PC-9 (cell line): Measurements from ENCODE around the gene LRRC8D. TPM values are rescaled to one million over a fixed set of nuclear protein-coding genes. Genes with fewer than 3 reads are reported as not detected.

Experiments used
- BruUV-seq: library from RNA; stranded (reverse); fragments of 400-500 nt; replicated peaks from 2 replicates; lab custom pipeline; 2021; lab: Mats Ljungman, UMichigan
- CTCF ChIA-PET: fragments of 300-600 bp; sonication (Branson Sonifier 250); formaldehyde crosslinking; loops from one replicate; lab custom pipeline; 2022; ENCODE audit warnings: antibody characterized with exemption; lab: Charles Lee
- POLR2A ChIA-PET: fragments of 300-600 bp; sonication (Branson Sonifier 250); formaldehyde crosslinking; loops from one replicate; lab custom pipeline; 2022; ENCODE audit warnings: antibody characterized with exemption; ENCODE audit not compliant: unreplicated experiment; lab: Charles Lee
- DNase-seq, 2 experiments: peaks; one replicate each; pipeline versions ENCODE4 v3.0.0 to v3.0.0-alpha.2; 2015 to 2022; ENCODE audit warnings: mixed read lengths in 1 of 2
- H2AFZ ChIP-seq: fragments of 200-600 bp; sonication (generic); 2 replicates; pipeline ENCODE4 v1.8.1; 2017; ENCODE audit warnings: antibody characterized with exemption
- H3F3A ChIP-seq: fragments of 200-600 bp; sonication (generic); 2 replicates; pipeline ENCODE4 v1.8.1; 2017; ENCODE audit warnings: antibody characterized with exemption, mild to moderate bottlenecking, low read depth; ENCODE audit not compliant: insufficient read depth
- H3K27ac ChIP-seq: fragments of 200-600 bp; sonication (generic); 2 replicates; pipeline ENCODE4 v1.6.1; 2016; ENCODE audit warnings: mixed run types
- H3K27me3 ChIP-seq: fragments of 200-600 bp; sonication (generic); 2 replicates; pipeline ENCODE4 v1.6.1; 2016; ENCODE audit warnings: low read depth, mixed run types; ENCODE audit not compliant: insufficient read depth
- H3K36me3 ChIP-seq: fragments of 200-600 bp; sonication (generic); 2 replicates; pipeline ENCODE4 v1.6.1; 2016; ENCODE audit warnings: low read depth, mixed run types
- H3K4me1 ChIP-seq: fragments of 200-600 bp; sonication (generic); replicated peaks from 2 replicates; pipeline ENCODE4 v1.6.1; 2016; ENCODE audit warnings: mixed run types; ENCODE audit not compliant: insufficient read depth
- H3K4me2 ChIP-seq: fragments of 200-600 bp; sonication (generic); 2 replicates; pipeline ENCODE4 v1.6.1; 2017; ENCODE audit warnings: mixed run types
- H3K4me3 ChIP-seq: fragments of 200-600 bp; sonication (generic); 2 replicates; pipeline ENCODE4 v1.6.1; 2016; ENCODE audit warnings: mixed run types
- H3K79me2 ChIP-seq: fragments of 200-600 bp; sonication (generic); 2 replicates; pipeline ENCODE4 v1.6.1; 2017; ENCODE audit warnings: low read depth, mixed run types
- H3K9me2 ChIP-seq: fragments of 200-600 bp; sonication (generic); 2 replicates; pipeline ENCODE4 v1.8.1; 2017; ENCODE audit warnings: mild to moderate bottlenecking; ENCODE audit not compliant: insufficient read depth
- H3K9me3 ChIP-seq: fragments of 200-600 bp; sonication (generic); 2 replicates; pipeline ENCODE4 v1.8.1; 2016; ENCODE audit warnings: low read depth; ENCODE audit not compliant: insufficient read depth
- H4K20me1 ChIP-seq: fragments of 200-600 bp; sonication (generic); 2 replicates; pipeline ENCODE4 v1.8.1; 2017; ENCODE audit not compliant: insufficient read depth
- EZH2 ChIP-seq: fragments of 200-600 bp; sonication (generic); IDR thresholded peaks from 2 replicates; pipeline ENCODE4 v1.8.0; 2017; ENCODE audit warnings: antibody characterized with exemption, low read depth
- intact Hi-C: fragments of 100-400 bp; cut with micrococcal nuclease; formaldehyde crosslinking; loops from one replicate; pipeline ENCODE4 v1.10.0; 2022; ENCODE audit not compliant: unreplicated experiment
- total RNA-seq: library from RNA; stranded (reverse); gene quantifications from 2 replicates; pipeline ENCODE4 v1.2.3, GENCODE V29; 2021
- TF ChIP-seq, protein P1 (sequence below): fragments of 200-600 bp; sonication (generic); conservative IDR thresholded peaks from 2 replicates; pipeline ENCODE4 v1.6.1; 2017; ENCODE audit warnings: mixed run types, antibody characterized with exemption, mild to moderate bottlenecking, moderate library complexity

LRRC8D gene
- total RNA-seq, 1 experiment from 2014 or later: 75.9 TPM

- Histone ChIP-seq H3K27me3 (no peaks in the 10 kb centered on the region), H2AFZ (no peak overlapping the region), H3K9me2 (no peaks in the 10 kb centered on the region), H3K79me2 (peaks cover 82% of the 10 kb centered on the region), H3F3A (peaks cover 18% of the 10 kb centered on the region), H3K27ac (no peak overlapping the region), H3K4me2 (no peak overlapping the region), H3K4me1 (peaks cover 33% of the 10 kb centered on the region), H4K20me1 (no peaks in the 10 kb centered on the region; the same call in 1 of the 2 replicates), H3K36me3 (peaks cover 52% of the 10 kb centered on the region), H3K4me3 (no peak overlapping the region), H3K9me3 (0 out of 2 replicates have a peak, but pooled peaks cover 5% of the 10 kb centered on the region)
- no peak for TF ChIP-seq EZH2
- ChIA-PET CTCF (no interaction called here), POLR2A (no interaction called here)
- intact Hi-C loops: no loop called here
- no TSS peak for BruUV-seq
- DNase-seq: no peak
These were observed 8.4 kb downstream of the LRRC8D start for GRCh38 chr1:89829186-89829585.

- CTCF ChIA-PET: interaction anchor here (0.7 kb wide), 1 partner anchor 43 kb away, joined by 3 read pairs; no protein-coding TSS in a partner anchor
- no peak for DNase-seq
- intact Hi-C loops: no loop called here
- no TSS peak for BruUV-seq
- peaks cover under 1% of the 10 kb centered on the region; the same call in 1 of the 2 replicates for H3F3A ChIP-seq
- H3K79me2 ChIP-seq: peaks cover 88% of the 10 kb centered on the region
- peaks cover 10% of the 10 kb centered on the region for H3K4me1 ChIP-seq
- POLR2A ChIA-PET: no interaction called here
- no peak overlapping the region for H3K4me2 ChIP-seq
- no peak overlapping the region for H2AFZ ChIP-seq
- H3K27ac ChIP-seq: no peak overlapping the region
- H3K27me3 ChIP-seq: no peaks in the 10 kb centered on the region
- peaks cover 39% of the 10 kb centered on the region for H3K36me3 ChIP-seq
- H3K4me3 ChIP-seq: no peak overlapping the region
- H4K20me1 ChIP-seq: no peaks in the 10 kb centered on the region; the same call in 1 of the 2 replicates
- TF ChIP-seq EZH2: no peak
- TF ChIP-seq, protein P1, sequence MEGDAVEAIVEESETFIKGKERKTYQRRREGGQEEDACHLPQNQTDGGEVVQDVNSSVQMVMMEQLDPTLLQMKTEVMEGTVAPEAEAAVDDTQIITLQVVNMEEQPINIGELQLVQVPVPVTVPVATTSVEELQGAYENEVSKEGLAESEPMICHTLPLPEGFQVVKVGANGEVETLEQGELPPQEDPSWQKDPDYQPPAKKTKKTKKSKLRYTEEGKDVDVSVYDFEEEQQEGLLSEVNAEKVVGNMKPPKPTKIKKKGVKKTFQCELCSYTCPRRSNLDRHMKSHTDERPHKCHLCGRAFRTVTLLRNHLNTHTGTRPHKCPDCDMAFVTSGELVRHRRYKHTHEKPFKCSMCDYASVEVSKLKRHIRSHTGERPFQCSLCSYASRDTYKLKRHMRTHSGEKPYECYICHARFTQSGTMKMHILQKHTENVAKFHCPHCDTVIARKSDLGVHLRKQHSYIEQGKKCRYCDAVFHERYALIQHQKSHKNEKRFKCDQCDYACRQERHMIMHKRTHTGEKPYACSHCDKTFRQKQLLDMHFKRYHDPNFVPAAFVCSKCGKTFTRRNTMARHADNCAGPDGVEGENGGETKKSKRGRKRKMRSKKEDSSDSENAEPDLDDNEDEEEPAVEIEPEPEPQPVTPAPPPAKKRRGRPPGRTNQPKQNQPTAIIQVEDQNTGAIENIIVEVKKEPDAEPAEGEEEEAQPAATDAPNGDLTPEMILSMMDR: no peak
- H3K9me2 ChIP-seq: no peaks in the 10 kb centered on the region
- H3K9me3 ChIP-seq: 0 out of 2 replicates have a peak, but pooled peaks cover 5% of the 10 kb centered on the region
These were observed 10.8 kb downstream of the LRRC8D start for GRCh38 chr1:89831462-89832120.

- no peak for DNase-seq
- Histone ChIP-seq H3K4me3 (no peak overlapping the region), H3K4me2 (no peak overlapping the region), H3K27me3 (no peaks in the 10 kb centered on the region), H3K27ac (no peak overlapping the region), H3K4me1 (peaks cover under 1% of the 10 kb centered on the region; the same call in 1 of the 2 replicates), H3K36me3 (peaks cover 35% of the 10 kb centered on the region), H3K9me3 (0 out of 2 replicates have a peak, but pooled peaks cover 3% of the 10 kb centered on the region), H4K20me1 (no peaks in the 10 kb centered on the region; the same call in 1 of the 2 replicates), H3K9me2 (no peaks in the 10 kb centered on the region), H2AFZ (no peak overlapping the region), H3K79me2 (peaks cover 89% of the 10 kb centered on the region), H3F3A (no peaks in the 10 kb centered on the region; the same call in 1 of the 2 replicates)
- CTCF ChIA-PET: no interaction called here
- intact Hi-C loops: no loop called here
- TF ChIP-seq, protein P1: no peak
- no peak for TF ChIP-seq EZH2
- no TSS peak for BruUV-seq
- POLR2A ChIA-PET: no interaction called here
These were observed 11.8 kb downstream of the LRRC8D start for GRCh38 chr1:89832496-89833127.
